Measurements from ENCODE around the gene KLHL30.

DNA sequence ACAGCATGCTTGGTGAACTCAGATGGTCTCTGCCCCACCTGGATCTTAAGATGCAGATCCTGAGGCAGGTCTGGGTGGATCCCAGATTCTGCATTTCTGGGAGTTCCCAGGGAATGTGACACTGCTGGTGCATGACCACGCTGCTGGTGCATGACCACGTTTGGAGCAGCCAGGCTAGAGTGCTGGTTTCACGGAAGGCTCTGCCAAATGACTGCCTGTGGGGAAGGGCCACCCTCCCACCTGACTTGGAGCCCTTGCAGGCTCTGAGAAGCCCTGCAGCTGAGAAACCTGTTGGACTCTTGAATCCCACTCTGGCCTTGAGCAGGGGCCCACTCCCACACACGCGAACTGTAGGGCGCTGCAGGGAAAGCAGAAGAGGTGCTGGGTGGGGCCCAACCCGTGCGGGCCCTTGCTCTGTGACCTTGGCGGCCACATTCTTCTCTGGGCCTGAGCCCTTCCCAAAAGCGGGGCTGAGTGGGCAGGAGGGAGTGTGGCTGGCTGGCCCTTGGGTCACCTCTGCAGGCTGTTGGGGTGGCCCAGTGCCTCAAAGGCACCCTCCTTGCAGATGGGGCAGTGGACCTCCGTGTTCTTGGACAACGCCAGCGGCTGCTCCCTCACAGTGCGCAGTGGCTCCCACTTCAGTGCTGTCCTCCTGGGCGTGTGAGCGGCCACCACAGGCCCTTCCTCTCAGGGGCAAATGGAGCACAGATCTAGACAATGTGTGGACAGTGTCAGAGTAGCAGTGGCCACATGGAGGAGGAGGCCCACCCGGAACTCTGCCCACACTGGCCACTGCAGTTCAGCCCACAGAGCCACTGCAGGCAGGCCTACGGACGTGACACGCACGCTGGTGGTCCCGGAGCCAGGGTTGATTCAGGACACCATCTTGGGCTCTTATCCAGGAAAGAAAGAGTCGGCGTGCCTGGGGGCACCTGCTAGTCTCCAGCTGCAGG is 28.2 kb downstream of the KLHL30 start:
- no peak for TF ChIP-seq POLR2A (IDR thresholded peaks at IDR 0.05)
- no peak for TF ChIP-seq CTCF (IDR thresholded peaks at IDR 0.05)

All from adrenal gland (tissue), 5 donors.